ENCODE measurements around the gene IMPDH2.

DNA sequence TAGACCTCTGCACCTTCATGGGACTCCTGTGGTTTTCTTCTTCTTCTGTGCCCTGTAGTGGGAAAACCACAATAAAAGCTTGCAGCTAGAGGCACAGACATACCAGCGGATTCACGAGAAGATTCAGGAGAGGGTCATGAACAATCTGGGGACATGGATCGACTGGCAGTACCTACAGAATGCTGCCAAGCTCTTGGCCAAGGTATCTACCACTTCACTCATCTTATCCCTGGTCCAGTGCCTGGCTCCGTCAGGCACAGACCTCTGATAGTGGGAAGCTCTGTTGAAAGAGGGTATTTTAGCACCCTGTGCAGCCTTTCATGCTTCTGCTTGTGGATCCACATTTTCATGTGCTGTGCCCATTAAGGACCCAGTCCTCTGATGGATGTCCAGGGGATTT is 48.9 kb downstream of the IMPDH2 start:
- TF ChIP-seq POLR2A (IDR thresholded peaks at IDR 0.05) = no peak
- TF ChIP-seq, protein P1, sequence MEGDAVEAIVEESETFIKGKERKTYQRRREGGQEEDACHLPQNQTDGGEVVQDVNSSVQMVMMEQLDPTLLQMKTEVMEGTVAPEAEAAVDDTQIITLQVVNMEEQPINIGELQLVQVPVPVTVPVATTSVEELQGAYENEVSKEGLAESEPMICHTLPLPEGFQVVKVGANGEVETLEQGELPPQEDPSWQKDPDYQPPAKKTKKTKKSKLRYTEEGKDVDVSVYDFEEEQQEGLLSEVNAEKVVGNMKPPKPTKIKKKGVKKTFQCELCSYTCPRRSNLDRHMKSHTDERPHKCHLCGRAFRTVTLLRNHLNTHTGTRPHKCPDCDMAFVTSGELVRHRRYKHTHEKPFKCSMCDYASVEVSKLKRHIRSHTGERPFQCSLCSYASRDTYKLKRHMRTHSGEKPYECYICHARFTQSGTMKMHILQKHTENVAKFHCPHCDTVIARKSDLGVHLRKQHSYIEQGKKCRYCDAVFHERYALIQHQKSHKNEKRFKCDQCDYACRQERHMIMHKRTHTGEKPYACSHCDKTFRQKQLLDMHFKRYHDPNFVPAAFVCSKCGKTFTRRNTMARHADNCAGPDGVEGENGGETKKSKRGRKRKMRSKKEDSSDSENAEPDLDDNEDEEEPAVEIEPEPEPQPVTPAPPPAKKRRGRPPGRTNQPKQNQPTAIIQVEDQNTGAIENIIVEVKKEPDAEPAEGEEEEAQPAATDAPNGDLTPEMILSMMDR (IDR thresholded peaks at IDR 0.05) = no peak
